Suprapubic skin (tissue), 4 donors: ENCODE data around the gene ISG15. TPM values are rescaled to one million over a fixed set of nuclear protein-coding genes. Genes with fewer than 3 reads are reported as not detected.
A peak's percentile ranks its signal among the peaks of the same experiment; 100 is the strongest.

Source experiments
- DNase-seq, 2 donors: peaks; one replicate each; pipeline ENCODE4 v3.0.0-alpha.2; 2019; ENCODE audit warnings: low spot score in 2 of 2
- H3K27ac ChIP-seq: fragments of 200-600 bp; sonication (generic); one replicate; pipeline ENCODE4 v1.5.1; 2019
- H3K27me3 ChIP-seq: fragments of 200-600 bp; sonication (generic); one replicate; pipeline ENCODE4 v1.5.1; 2019
- H3K36me3 ChIP-seq: fragments of 200-600 bp; sonication (generic); one replicate; pipeline ENCODE4 v1.5.1; 2019
- H3K4me1 ChIP-seq: fragments of 200-600 bp; sonication (generic); one replicate; pipeline ENCODE4 v1.5.1; 2019
- H3K4me3 ChIP-seq: fragments of 200-600 bp; sonication (generic); one replicate; pipeline ENCODE4 v1.5.1; 2019; ENCODE audit warnings: mild to moderate bottlenecking
- H3K9me3 ChIP-seq: fragments of 200-600 bp; sonication (generic); one replicate; pipeline ENCODE4 v1.5.1; 2019
- EP300 ChIP-seq: sonication (generic); formaldehyde crosslinking; IDR thresholded peaks from one replicate; pipeline ENCODE4 v1.6.1; 2017; ENCODE audit warnings: antibody characterized with exemption
- POLR2A ChIP-seq, 2 donors: fragments of 450-650 bp; IDR thresholded peaks; one replicate each; pipeline ENCODE4 v1.6.1; 2017; ENCODE audit warnings: antibody characterized with exemption in 2 of 2, mild to moderate bottlenecking in 2 of 2, moderate library complexity in 2 of 2
- POLR2AphosphoS5 ChIP-seq, 3 donors: sonication (generic); formaldehyde crosslinking; IDR thresholded peaks; one replicate each; pipeline ENCODE4 v1.6.1; 2017; ENCODE audit warnings: antibody characterized with exemption in 3 of 3
- whole genome bisulfite sequencing: methylation state at CpG from one replicate; pipeline ENCODE4 v1.1.5; 2018; 5-methylcytosine and 5-hydroxymethylcytosine counted together
- total RNA-seq, 4 donors: library from RNA; depleted of rRNA; stranded (reverse); fragments of >200 nt; gene quantifications; one replicate each; pipeline ENCODE4 v1.1.0, GENCODE V29; 2016
- TF ChIP-seq, protein P1 (sequence below), 2 donors: fragments of 200-600 bp in 1 of 2; fragments of 450-650 bp in 1 of 2; sonication (generic) in 1 of 2; IDR thresholded peaks; one replicate each; pipeline ENCODE4 v1.5.1; 2016 to 2019; ENCODE audit warnings: antibody characterized with exemption in 2 of 2, mild to moderate bottlenecking in 1 of 2, moderate library complexity in 1 of 2

Gene ISG15
- 10 to 100 TPM in 1 of 4 donors, 1 to 10 TPM in 3; 5.4 to 10.1 (median 7.9) TPM for total RNA-seq

DNA sequence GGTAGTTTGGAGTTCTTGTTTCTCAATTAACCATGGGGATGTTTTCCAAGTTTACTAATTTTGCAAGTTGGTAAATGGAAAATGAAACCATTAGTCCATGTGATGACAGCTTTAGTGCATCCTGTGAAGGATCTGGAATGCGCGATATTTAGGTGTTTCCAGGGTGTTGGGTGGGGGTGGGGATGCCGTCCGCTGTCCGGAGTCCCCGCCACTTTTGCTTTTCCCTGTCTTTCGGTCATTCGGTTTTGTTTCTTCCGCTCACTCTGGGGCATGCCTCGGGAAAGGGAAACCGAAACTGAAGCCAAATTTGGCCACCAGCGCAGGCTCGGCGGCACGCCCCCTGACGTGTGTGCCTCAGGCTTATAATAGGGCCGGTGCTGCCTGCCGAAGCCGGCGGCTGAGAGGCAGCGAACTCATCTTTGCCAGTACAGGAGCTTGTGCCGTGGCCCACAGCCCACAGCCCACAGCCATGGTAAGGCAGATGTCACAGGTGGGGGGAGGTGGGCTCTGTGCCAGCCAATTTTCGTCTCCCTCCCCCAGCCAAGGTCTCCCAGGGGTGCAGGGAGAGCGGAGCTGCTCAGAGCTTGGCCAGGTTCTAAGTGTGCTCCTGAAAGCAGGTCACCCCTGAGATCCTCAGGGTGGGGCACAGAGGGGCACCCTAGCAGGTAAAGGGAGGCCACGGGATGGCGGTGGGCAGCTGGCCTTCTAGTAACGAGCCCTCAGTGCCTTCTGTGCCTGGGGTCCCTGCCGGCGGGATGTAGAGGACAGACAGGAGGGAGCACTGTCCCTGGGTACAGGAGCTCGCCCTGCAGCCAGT, at the start of gene ISG15:
TSS of gene ISG15 (plus strand) at position 393 of the 817 bp plus-strand sequence. CDS start at position 470, 77 bp downstream.
- H3K27ac ChIP-seq, result peak within 1 kb of the TSS; percentile 36
- H3K4me1 ChIP-seq, result peaks cover 22% of the 10 kb centered on the region
- peak in 2 of 3 donors; percentile 31 to 39 for TF ChIP-seq POLR2AphosphoS5 (IDR thresholded peaks at IDR 0.05)
- TF ChIP-seq, protein P1, sequence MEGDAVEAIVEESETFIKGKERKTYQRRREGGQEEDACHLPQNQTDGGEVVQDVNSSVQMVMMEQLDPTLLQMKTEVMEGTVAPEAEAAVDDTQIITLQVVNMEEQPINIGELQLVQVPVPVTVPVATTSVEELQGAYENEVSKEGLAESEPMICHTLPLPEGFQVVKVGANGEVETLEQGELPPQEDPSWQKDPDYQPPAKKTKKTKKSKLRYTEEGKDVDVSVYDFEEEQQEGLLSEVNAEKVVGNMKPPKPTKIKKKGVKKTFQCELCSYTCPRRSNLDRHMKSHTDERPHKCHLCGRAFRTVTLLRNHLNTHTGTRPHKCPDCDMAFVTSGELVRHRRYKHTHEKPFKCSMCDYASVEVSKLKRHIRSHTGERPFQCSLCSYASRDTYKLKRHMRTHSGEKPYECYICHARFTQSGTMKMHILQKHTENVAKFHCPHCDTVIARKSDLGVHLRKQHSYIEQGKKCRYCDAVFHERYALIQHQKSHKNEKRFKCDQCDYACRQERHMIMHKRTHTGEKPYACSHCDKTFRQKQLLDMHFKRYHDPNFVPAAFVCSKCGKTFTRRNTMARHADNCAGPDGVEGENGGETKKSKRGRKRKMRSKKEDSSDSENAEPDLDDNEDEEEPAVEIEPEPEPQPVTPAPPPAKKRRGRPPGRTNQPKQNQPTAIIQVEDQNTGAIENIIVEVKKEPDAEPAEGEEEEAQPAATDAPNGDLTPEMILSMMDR (IDR thresholded peaks at IDR 0.05), result no peak
- peak in 1 of 2 donors; percentile 46 for TF ChIP-seq POLR2A (IDR thresholded peaks at IDR 0.05)
- TF ChIP-seq EP300, result no peak
- DNase-seq, result peak; percentile 91 to 94
- H3K4me3 ChIP-seq, result peak within 1 kb of the TSS; percentile 50
- no peaks in the 10 kb centered on the region for H3K9me3 ChIP-seq
- 3% methylated on average over 26 of the region's 30 CpGs for WGBS
- no peaks in the 10 kb centered on the region for H3K27me3 ChIP-seq
- no peaks in the 10 kb centered on the region for H3K36me3 ChIP-seq

DNA sequence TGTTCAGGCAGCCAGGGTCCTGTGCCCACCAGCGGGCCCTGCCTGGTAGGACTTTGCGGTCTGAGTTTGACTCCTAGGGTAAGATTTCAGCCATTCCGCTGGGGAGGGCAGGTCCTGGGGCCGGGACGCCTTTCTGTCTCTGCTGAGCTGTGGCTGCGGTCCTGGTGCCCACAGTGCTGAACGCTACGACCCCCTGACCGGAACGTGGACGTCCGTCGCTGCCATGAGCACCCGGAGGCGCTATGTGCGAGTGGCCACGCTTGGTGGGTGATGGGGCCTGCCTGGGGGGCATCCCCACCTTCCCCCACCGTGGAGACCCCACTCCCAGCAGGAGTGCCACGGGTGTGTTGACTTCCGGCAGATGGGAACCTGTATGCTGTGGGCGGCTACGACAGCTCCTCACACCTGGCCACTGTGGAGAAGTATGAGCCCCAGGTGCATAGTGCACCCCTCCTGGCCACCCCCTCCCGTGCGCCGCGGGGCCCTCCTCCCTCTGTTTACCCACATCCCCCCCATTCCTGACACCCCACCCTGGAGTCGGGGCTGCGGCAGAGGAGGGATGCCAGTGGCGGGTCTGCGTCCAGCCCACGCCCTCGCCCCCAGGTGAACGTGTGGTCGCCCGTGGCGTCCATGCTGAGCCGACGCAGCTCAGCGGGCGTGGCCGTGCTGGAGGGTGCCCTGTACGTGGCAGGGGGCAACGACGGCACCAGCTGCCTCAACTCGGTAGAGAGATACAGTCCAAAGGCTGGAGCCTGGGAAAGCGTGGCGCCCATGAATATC, 49.4 kb upstream of the ISG15 start:
- no peaks in the 10 kb centered on the region for H3K9me3 ChIP-seq

DNA sequence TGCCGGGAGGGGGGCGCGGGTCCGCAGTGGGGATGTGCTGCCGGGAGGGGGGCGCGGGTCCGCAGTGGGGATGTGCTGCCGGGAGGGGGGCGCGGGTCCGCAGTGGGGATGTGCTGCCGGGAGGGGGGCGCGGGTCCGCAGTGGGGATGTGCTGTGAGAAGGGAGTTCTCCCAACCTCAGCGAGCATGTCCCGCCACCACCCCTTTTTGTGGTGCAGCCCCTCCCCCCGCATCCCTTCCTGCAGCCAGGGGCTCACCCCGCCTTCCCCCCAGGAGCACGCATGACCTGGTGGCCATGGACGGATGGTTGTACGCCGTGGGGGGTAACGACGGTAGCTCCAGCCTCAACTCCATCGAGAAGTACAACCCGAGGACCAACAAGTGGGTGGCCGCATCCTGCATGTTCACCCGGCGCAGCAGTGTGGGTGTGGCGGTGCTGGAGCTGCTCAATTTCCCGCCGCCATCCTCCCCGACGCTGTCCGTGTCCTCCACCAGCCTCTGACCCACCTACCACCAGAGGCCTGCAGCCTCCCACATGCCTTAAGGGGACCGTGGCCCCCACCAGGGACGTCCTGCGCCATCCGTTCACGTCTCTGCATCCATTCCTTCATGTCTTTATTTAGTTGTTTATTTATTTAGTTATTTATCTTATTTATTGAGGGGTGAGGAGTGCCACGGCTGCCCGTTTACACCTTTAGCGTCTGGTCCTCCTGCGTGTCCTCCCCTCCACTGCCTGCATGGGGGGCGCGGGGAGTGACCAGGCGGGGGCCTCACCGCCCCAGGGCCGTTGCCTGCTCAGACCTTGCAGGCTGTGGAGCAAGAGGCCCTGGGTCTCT, 48.4 kb upstream of the ISG15 start:
- Histone ChIP-seq H3K4me3 (no peak overlapping the region), H3K27ac (no peak overlapping the region), H3K9me3 (no peaks in the 10 kb centered on the region), H3K27me3 (peaks cover 6% of the 10 kb centered on the region), H3K4me1 (peaks cover 43% of the 10 kb centered on the region), H3K36me3 (peaks cover 10% of the 10 kb centered on the region)
- WGBS, result 91% methylated on average over 21 of the region's 51 CpGs
- DNase-seq, result no peak
- no peak for TF ChIP-seq EP300
- TF ChIP-seq, protein P1 (IDR thresholded peaks at IDR 0.05), result no peak
- no peak for TF ChIP-seq POLR2AphosphoS5 (IDR thresholded peaks at IDR 0.05)
- no peak for TF ChIP-seq POLR2A (IDR thresholded peaks at IDR 0.05)

More for the DNA sequence above, 49.4 kb upstream of the ISG15 start:
- H3K27ac ChIP-seq, result no peak overlapping the region
- no peak for DNase-seq
- WGBS, result 83% methylated on average over 15 of the region's 47 CpGs
- TF ChIP-seq, protein P1 (IDR thresholded peaks at IDR 0.05), result no peak
- no peak for TF ChIP-seq EP300
- TF ChIP-seq POLR2AphosphoS5 (IDR thresholded peaks at IDR 0.05), result no peak
- TF ChIP-seq POLR2A (IDR thresholded peaks at IDR 0.05), result no peak
- peaks cover 50% of the 10 kb centered on the region for H3K4me1 ChIP-seq
- H3K27me3 ChIP-seq, result peaks cover 6% of the 10 kb centered on the region
- peaks cover 10% of the 10 kb centered on the region for H3K36me3 ChIP-seq
- no peak overlapping the region for H3K4me3 ChIP-seq

DNA sequence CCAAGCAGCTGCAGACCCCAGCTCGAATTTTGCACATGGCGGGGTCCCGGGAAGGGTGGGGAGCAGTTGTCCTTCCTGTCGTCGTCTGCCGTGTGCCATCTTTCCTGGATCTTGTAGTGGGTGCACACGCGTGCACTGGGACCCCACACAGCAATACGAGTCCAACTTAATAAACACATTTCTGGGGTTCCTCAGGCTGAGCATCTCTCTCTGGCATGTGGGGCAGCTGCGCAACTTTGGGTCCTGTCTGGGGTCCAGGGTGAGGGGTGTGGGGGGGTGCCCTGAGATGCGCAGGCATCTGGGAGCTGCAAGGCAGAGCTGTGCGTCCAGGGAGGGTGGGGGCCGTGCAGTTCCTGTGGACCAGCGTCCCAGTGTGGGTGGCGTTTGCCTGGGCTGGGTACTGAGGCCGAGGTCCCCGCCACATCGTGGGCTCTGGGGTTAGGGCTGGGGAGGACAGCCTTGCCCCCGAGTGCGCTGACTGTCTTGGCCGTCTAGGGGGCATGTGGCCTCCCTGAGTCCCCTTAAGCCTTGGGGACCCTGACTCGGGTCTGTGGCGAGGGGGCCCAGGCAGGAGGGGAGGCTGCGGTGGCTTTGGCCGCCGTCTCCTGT, 47.7 kb upstream of the ISG15 start:
- Histone ChIP-seq H3K36me3 (peaks cover 10% of the 10 kb centered on the region), H3K27ac (peak overlapping the region; percentile 92), H3K9me3 (no peaks in the 10 kb centered on the region), H3K4me3 (peak overlapping the region; percentile 84), H3K4me1 (peaks cover 39% of the 10 kb centered on the region), H3K27me3 (peaks cover 13% of the 10 kb centered on the region)
- no peak for DNase-seq
- TF ChIP-seq, protein P1 (IDR thresholded peaks at IDR 0.05), result no peak
- TF ChIP-seq POLR2AphosphoS5 (IDR thresholded peaks at IDR 0.05) (no peak), EP300 (no peak), POLR2A (IDR thresholded peaks at IDR 0.05) (no peak)
- WGBS, result 80% methylated on average over 1 of the region's 26 CpGs
